Breast epithelium (tissue), 4 donors: Measurements from ENCODE around the gene PLCG2. TPM values are rescaled to one million over a fixed set of nuclear protein-coding genes. Genes with fewer than 3 reads are reported as not detected.
A peak's percentile ranks its signal among the peaks of the same experiment; 100 is the strongest.

Experiments
- DNase-seq, 2 donors: peaks; one replicate each; pipeline ENCODE4 v3.0.0-alpha.2; 2019; ENCODE audit warnings: low spot score in 2 of 2
- H3K27ac ChIP-seq, 2 donors: fragments of 200-600 bp; sonication (generic) in 1 of 2; one replicate each; pipeline ENCODE4 v1.5.1; 2016 to 2019; ENCODE audit warnings: mild to moderate bottlenecking in 1 of 2
- H3K27me3 ChIP-seq, 2 donors: fragments of 200-600 bp; sonication (generic) in 1 of 2; one replicate each; pipeline versions ENCODE4 v1.5.1 to v1.6.0; 2017 to 2019; ENCODE audit warnings: control low read depth in 1 of 2, mild to moderate bottlenecking in 1 of 2
- H3K36me3 ChIP-seq: fragments of 200-600 bp; one replicate; pipeline ENCODE4 v1.5.1; 2019
- H3K4me1 ChIP-seq, 2 donors: fragments of 200-600 bp; sonication (generic); one replicate each; pipeline ENCODE4 v1.5.1; 2016 to 2019; ENCODE audit warnings: control low read depth in 1 of 2
- H3K4me3 ChIP-seq, 3 donors: fragments of 200-600 bp; sonication (generic); 1 replicate in 2 of 3; 2 replicates in 1 of 3; pipeline ENCODE4 v1.5.1; 2016 to 2019; ENCODE audit warnings: mild to moderate bottlenecking in 3 of 3, moderate library complexity in 2 of 3
- H3K9me3 ChIP-seq, 2 donors: fragments of 200-600 bp; sonication (generic) in 1 of 2; one replicate each; pipeline ENCODE4 v1.5.1; 2016 to 2019; ENCODE audit warnings: control low read depth in 1 of 2
- POLR2A ChIP-seq: fragments of 450-650 bp; IDR thresholded peaks from one replicate; pipeline ENCODE4 v1.6.1; 2016; ENCODE audit warnings: antibody characterized with exemption, mild to moderate bottlenecking, moderate library complexity
- POLR2AphosphoS5 ChIP-seq, 3 donors: sonication (generic); formaldehyde crosslinking; IDR thresholded peaks; one replicate each; pipeline ENCODE4 v1.6.1; 2017; ENCODE audit warnings: antibody characterized with exemption in 3 of 3
- intact Hi-C: fragments of 100-400 bp; cut with DNase I; formaldehyde crosslinking; loops from one replicate; pipeline ENCODE4 v1.15.1; 2023; ENCODE audit warnings: low total_unique reads
- total RNA-seq, 3 donors: library from RNA; depleted of rRNA; stranded (reverse); fragments of >200 nt; gene quantifications; one replicate each; pipeline ENCODE4 v1.1.0, GENCODE V29; 2016
- TF ChIP-seq, protein P1 (sequence below), 3 donors: fragments of 450-650 bp; IDR thresholded peaks; one replicate each; pipeline ENCODE4 v1.5.1; 2016 to 2017; ENCODE audit warnings: antibody characterized with exemption in 3 of 3, mild to moderate bottlenecking in 3 of 3, moderate library complexity in 3 of 3

PLCG2 gene
- total RNA-seq, 3 donors from 2014 or later = 14.6 to 24.6 (median 24.3) TPM

DNA sequence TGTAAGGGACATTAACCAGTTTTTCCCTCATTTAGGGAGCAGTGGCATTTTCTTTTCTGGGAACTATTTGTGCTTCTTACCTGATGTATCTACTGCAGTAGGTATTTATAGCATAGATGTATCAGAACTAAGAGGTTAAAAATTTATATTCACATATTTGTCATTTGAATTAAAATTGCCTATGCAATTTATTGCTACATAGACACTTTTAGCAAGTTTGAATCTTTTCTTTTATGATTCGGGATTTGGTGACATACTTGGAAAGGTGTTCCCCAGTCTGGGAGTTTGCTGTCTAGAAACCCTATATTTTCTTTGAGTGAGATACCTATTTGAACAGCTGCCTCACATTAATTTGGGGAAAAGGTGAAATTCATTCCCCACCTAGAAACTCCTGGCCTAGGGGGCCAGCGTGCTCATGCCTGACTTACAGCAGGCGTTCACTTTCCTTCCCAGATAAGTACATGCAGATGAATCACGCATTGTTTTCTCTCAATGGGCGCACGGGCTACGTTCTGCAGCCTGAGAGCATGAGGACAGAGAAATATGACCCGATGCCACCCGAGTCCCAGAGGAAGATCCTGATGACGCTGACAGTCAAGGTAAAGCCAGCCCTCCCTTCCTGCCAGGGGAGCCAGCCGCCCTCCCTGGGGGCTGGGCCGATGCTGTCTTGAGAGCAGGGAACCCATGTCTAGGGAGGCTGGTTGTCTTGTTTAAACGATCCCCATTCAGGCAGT is 158.4 kb downstream of the PLCG2 start:
- Histone ChIP-seq H3K9me3 (no peaks in the 10 kb centered on the region), H3K4me1 (no peaks in the 10 kb centered on the region), H3K36me3 (no peaks in the 10 kb centered on the region), H3K27me3 (no peaks in the 10 kb centered on the region), H3K4me3 (no peak overlapping the region), H3K27ac (no peak overlapping the region)
- intact Hi-C loops = no loop called here
- TF ChIP-seq, protein P1, sequence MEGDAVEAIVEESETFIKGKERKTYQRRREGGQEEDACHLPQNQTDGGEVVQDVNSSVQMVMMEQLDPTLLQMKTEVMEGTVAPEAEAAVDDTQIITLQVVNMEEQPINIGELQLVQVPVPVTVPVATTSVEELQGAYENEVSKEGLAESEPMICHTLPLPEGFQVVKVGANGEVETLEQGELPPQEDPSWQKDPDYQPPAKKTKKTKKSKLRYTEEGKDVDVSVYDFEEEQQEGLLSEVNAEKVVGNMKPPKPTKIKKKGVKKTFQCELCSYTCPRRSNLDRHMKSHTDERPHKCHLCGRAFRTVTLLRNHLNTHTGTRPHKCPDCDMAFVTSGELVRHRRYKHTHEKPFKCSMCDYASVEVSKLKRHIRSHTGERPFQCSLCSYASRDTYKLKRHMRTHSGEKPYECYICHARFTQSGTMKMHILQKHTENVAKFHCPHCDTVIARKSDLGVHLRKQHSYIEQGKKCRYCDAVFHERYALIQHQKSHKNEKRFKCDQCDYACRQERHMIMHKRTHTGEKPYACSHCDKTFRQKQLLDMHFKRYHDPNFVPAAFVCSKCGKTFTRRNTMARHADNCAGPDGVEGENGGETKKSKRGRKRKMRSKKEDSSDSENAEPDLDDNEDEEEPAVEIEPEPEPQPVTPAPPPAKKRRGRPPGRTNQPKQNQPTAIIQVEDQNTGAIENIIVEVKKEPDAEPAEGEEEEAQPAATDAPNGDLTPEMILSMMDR (IDR thresholded peaks at IDR 0.05) = no peak
- TF ChIP-seq POLR2A (no peak), POLR2AphosphoS5 (IDR thresholded peaks at IDR 0.05) (no peak)
- no peak for DNase-seq

DNA sequence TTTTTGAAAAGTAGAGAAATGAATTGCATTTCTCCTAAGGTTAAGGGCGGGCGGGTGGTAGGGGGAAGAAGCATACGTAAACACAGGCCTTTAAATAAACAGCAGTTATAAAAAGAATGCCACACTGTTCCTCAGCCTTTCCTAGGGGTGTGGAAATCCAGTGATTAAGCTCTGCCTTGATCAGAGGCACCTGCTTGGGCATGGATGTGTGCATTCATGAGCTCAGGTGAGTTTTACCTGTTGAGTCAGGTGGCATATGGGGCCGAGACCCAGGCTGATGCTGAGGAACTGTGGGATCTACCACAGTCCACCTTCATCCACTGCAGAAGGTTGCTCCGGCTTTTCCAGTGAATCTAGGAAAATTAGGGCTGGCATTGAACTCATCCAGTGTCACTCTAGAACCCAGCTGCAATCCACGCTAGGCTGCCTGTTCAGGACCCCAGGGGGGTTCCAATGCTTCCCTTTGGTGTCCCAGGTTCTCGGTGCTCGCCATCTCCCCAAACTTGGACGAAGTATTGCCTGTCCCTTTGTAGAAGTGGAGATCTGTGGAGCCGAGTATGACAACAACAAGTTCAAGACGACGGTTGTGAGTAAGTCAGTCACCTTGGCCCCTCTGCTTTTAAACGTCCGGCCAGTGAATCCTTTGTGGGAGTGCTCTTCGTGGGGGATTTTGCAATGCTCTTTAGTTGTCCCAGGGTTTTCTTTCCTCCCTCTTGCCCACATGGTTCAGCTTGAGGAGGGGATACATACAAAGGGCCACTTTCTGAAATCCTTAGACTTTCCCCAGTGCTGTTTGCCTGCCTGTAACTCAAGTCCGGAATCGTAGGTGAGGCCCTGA is 159.5 kb downstream of the PLCG2 start:
- Histone ChIP-seq H3K4me3 (no peak overlapping the region), H3K9me3 (no peaks in the 10 kb centered on the region), H3K27ac (no peak overlapping the region), H3K36me3 (no peaks in the 10 kb centered on the region), H3K27me3 (no peaks in the 10 kb centered on the region), H3K4me1 (no peaks in the 10 kb centered on the region)
- intact Hi-C loops = no loop called here
- DNase-seq = no peak
- TF ChIP-seq, protein P1 (IDR thresholded peaks at IDR 0.05) = no peak
- TF ChIP-seq POLR2AphosphoS5 (IDR thresholded peaks at IDR 0.05) (no peak), POLR2A (no peak)

DNA sequence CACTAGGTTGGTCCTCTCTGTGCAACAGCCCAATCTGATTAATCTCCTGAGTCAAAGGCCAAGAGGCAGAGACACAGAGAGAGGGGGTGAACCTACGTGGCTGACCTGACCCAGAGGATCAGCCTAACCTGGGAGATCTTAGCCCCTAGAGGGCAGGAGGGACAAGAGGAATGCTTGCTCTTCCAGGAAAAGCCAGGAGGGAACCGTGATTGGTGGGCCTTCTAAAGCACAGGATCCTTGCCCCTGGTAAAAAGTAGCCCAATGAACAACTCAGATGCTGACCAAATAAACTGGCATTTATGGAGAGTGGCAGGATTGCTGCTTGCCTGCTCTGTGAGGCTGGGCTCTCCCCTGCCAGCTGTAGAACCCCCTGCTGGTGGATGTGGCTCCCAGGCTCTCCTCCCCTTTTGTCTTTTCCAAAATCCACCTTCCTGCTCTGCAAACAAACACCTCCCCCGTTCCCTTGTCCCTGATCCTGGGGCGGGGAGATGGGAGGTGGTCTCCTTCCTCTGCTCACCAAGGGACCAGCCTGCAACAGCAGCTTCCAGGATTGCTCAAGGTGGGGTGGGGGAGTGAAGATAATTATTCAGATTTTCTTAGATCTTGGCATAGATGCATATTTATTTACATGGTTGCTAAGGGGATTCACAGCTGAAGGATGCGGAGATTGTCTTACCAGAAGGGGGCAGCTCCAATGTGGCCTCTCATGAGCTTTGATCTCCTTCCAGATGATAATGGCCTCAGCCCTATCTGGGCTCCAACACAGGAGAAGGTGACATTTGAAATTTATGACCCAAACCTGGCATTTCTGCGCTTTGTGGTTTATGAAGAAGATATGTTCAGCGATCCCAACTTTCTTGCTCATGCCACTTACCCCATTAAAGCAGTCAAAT is 160.3 kb downstream of the PLCG2 start:
- no peak overlapping the region for H3K4me3 ChIP-seq
- TF ChIP-seq POLR2AphosphoS5 (IDR thresholded peaks at IDR 0.05) (no peak), POLR2A (no peak)
- TF ChIP-seq, protein P1 (IDR thresholded peaks at IDR 0.05) = no peak
- no peaks in the 10 kb centered on the region for H3K27me3 ChIP-seq
- no peaks in the 10 kb centered on the region for H3K4me1 ChIP-seq
- DNase-seq = no peak
- intact Hi-C loops = loop anchor here (10.0 kb wide), 1 partner anchor 985 kb away; no protein-coding TSS in a partner anchor
- H3K27ac ChIP-seq = no peak overlapping the region
- no peaks in the 10 kb centered on the region for H3K9me3 ChIP-seq
- H3K36me3 ChIP-seq = no peaks in the 10 kb centered on the region

DNA sequence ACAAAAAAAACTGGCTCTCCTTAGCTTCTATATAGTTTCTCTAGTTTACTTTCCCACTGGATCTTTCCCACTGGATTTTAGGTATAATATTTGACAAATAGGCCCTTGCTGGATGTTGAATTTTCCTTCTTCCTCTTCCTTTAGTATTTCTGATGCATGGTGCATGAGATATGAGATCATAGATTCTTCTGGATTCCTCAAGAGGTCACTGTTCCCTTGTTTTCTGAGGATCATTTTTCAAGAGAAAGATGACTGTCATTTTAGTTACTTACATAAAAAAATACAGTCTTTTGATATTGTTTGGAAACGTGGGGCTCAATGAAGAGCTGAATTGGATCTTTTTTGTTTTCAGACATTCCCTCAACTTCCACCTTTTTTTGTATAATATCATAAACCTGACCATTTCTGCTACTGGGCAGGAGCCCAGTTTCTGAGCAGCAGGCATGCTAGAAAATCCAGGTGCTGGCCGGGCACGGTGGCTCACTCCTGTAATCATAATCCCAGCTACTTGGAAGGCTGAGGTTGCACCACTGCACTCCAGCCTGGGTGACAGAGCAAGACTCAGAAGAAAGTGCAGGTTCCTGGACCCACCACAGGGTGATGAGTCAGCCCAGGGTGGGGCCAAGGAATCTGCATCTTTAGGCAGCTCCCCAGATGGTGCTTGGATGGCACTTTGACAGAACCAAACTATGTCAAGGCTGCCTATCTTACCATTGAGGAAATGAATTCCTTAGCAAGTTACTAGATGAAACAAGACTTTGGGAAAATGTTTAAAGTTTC is 161.9 kb downstream of the PLCG2 start:
- intact Hi-C loops = loop anchor here (10.0 kb wide), 1 partner anchor 984 kb away; no protein-coding TSS in a partner anchor

More for the DNA sequence above, 161.9 kb downstream of the PLCG2 start:
- Histone ChIP-seq H3K27ac (no peak overlapping the region), H3K4me3 (no peak overlapping the region), H3K36me3 (no peaks in the 10 kb centered on the region), H3K27me3 (no peaks in the 10 kb centered on the region), H3K4me1 (no peaks in the 10 kb centered on the region), H3K9me3 (no peaks in the 10 kb centered on the region)
- TF ChIP-seq POLR2A (no peak), POLR2AphosphoS5 (IDR thresholded peaks at IDR 0.05) (no peak)
- TF ChIP-seq, protein P1 (IDR thresholded peaks at IDR 0.05) = peak in 1 of 3 donors; percentile 29
- no peak for DNase-seq
